ENCODE results near the gene PNPLA6.

Gene PNPLA6

DNA sequence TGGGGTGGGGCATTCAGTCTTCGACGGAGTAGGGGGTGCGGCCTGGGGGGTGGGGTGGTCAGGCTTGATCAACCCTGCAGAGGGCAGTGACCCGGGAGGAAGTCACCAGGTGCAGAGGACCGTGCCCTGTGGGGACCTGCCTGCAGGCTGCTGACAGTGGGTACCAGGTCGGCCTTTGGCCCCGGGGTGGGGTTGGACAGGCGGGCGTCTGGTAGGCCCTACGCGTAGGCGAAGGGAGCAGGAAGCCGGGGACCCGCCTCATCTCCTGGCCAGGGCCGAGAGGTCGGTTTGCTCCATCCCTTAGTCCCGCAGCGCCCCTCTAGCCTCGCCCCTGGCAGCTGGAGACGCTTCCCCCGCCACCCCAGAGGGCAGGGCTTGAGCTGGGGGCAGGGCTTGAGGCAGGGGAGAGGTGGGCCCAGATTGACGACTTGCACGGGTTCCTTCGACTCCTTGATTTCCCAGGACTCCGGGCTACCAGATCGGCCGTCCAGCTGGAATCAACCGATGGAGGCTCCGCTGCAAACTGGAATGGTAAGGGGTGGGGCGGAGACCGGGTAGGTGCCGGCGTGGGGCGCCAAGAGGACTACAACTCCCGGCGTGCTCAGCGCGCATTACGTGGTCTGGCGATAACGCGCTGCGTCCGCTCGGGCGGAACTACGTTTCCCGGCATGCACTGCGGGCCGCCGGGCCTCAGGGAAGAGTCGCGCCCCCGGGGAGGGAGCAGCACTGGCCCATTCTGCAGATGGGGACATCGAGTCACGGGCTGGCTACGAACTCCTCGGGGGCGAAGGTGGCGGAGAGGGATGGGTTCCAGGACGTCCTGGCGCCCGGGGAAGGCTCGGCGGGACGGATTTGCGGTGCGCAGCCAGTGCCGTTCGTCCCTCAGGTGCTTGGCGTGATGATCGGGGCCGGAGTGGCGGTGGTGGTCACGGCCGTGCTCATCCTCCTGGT lies at the start of gene PNPLA6:
Gene PNPLA6 (plus strand): TSS at position 671 of the 951 bp plus-strand sequence. CDS start 72 bp downstream, at position 743.
- in situ Hi-C loops (cut with MboI; ENCODE audit: low sequenced_read_pairs) = no loop called here

DNA sequence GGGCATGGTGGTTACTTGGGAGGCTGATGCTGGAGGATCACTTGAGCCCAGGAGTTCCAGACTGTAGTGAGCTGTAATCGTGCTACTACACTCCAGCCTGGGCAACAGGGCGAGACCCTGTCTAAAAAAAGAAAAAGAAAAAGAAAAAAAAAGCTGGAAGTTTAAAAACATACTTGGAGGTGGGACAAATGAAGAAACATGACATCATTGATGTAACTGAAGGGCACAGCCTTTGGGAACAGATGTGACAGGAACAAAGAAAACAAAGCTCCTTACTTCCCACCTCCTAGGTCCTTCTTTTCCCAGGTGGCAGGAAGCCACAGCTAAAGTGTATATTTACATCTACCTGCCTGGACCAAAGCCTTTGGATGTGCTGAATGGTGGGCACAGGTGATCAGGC lies 48.6 kb upstream of the PNPLA6 start:
- in situ Hi-C loops (cut with MboI; ENCODE audit: low sequenced_read_pairs) = no loop called here

DNA sequence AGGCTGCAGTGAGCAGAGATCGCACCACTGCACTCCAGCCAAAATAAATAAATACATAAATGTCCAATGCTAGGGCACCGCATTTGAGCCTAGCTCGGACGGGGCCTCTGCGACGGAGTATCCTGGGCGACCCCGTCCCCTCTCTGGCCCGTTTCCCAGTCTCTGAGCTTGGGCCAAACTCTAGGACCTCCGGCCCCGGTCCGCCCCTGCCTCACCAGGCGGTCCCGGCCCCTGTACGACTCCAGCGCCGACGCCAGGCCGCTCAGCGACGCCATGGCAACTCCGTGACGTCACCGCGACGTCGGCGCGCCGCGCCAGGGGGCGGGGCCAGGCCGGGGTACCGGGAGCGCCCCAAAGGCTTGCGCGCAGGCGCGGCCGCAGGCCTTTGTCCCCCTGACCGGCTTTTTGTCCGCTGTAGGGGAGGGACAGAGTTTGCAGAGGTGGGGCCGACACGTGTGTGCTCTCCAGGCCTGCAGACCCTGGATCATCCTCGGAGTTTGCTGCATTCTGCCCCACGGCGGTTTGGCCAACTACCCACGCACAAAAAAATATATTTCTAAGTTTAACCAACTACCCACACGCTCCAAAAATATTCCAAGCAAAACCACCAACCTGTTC lies 46.7 kb upstream of the PNPLA6 start, which contains the start of gene PEX11G:
Gene PEX11G (minus strand): TSS at position 300 of the 618 bp plus-strand sequence. CDS start 25 bp downstream, at position 275.
- in situ Hi-C loops (cut with MboI; ENCODE audit: low sequenced_read_pairs) = no loop called here

DNA sequence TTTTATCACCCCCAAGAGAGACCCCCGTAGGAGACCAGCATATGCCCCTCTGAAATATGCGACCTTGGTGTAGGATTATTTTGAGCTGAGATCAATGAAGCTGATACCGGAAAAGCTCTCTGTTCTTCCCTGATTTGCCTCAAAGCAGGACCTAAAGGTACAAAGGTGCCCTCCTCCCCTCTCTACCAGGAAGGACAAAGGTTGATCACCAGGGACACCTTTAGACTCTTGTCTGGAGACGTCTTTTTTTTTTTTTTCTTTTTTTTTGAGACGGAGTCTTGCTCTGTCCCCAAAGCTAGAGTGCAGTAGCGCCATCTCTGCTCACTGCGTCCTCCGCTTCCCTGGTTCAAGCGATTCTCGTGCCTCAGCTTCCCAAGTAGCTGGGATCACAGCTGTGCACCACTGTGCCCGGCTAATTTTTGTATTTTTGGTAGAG lies 45.9 kb upstream of the PNPLA6 start:
- in situ Hi-C loops (cut with MboI; ENCODE audit: low sequenced_read_pairs) = no loop called here

DNA sequence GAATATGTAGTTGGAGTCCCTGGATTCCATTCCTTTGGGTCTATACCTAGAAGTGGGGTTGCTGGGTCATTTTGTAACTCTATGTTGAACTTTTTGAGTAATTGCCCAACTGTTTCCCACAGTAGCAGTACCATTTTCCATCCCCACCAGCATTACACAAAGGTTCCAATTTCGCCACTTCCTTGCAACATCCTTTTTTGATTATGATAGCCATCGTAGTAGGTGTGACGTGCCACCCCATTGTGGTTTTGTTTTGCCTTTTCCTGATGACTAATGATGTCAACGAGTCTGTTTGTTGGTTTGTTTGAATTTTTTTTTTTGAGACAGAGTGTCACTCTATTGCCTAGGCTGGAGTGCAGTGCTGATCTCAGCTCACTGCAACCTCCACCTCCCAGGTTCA lies 43.4 kb upstream of the PNPLA6 start:
- in situ Hi-C loops (cut with MboI; ENCODE audit: low sequenced_read_pairs) = no loop called here

DNA sequence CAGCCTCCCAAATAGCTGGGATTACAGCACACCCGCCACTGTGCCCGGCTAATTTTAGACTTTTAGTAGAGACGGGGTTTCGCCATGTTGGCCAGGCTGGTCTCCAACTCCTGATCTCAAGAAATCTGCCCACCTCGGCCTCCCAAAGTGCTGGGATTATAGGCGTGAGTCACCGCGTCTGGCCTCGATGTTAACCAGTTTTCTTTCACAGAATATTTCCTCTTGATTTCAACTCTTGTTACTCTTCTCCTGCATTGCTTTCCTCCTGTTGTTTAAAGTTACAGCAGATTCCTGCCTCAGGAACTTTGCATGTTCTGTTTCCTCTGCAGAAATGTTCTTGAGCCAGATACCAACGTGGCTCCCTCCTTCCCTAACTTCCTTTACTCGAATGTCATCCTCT lies 43.0 kb upstream of the PNPLA6 start:
- in situ Hi-C loops (cut with MboI; ENCODE audit: low sequenced_read_pairs) = no loop called here

DNA sequence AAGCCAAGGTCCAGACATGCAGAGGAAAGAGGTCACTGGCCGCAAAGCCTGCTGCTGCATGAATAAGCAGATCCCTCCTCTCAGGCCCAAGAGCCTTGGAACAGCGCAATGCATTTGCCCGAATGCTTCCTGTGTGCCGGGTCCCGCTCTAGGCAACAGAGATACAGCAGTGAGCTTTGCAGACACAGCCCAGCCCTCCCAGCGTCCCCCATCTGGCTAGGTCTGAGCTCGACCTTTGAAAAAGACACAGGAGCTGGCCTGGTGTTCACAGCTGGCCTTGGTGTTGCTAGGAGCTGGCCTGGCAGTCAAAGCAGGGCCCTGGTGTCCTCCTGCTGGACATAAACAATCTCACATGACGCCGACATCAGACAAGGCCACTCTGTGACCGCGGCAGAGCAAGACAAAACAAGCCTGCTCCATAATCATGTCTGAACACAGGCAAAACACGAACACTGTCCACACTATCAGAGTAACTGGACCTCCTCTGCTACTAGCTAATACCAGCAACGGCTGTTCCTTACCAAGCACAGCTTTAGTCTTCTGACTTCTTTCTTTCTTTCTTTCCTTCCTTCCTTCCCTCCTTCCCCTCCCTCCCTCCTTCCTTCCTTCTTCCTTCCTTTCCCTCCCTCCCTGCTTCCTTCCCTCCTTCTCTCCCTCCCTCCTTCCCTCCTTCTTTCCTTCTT lies 41.0 kb upstream of the PNPLA6 start:
- in situ Hi-C loops (cut with MboI; ENCODE audit: low sequenced_read_pairs) = no loop called here

DNA sequence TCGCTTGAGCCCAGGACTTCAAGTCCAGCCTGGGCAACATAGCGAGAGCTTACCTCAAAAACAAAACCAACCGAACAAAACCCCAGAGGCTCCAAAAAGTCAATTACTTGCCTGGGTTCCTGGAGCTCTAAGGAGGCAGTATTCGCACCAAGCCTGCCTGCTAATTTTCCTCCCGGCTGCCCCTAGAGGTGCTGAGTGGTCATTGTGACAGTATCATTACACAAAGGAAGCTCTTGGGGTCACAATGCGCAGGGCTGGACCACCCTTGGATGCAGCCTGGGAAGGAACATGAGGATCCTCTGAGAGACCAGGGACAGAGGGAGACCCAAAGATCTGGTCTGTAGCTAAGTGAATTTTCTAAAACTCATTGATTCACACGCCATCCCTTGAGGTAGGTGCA lies 38.2 kb upstream of the PNPLA6 start:
- in situ Hi-C loops (cut with MboI; ENCODE audit: low sequenced_read_pairs) = no loop called here

DNA sequence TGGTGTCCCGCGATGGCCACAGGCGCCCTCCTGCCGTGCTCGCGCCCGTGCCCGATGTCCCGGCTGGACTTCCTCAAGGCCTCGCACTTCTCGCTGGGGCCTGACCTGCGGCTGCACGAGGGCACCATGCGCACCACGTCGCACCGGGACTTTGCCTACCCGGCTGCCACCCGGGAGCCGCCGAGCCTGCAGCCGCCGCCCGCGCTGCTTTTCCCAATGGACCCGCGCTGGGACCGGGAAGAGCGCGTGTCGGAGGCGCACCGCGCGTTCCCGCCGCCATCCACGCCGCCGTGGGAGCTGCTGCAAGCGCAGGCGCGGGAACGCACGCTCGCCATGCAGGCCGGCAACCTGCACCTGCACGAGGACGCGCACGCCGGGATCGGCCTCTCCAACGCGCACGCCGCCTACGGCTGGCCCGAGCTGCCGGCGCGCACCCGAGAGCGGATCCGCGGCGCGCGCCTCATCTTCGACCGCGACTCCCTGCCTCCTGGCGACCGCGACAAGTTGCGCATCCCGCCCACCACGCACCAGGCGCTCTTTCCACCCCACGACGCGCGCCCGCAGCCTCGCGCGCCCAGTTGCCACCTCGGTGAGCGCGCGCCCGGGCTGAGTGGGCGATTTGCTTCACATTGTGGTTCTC lies 34.6 kb upstream of the PNPLA6 start:
- in situ Hi-C loops (cut with MboI; ENCODE audit: low sequenced_read_pairs) = no loop called here

DNA sequence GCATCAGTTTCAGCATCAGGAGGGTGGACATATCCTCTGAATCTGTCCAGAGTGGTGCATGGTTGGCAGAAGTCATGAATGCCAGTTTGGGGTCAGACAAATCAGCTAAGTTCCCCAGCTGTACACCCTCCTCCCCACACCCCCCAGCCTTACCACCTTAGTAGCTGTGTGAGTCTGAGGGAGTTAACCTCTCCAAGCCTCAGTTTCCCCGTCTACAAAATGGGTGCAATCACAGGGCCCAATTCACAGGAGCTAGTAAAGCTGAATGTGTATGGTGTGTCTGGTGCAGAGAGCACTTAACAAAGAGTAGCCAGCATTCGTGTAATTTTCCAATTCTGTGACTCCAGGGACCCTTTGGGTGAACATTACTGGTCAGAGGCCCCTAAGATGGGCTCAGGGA lies 33.0 kb upstream of the PNPLA6 start:
- in situ Hi-C loops (cut with MboI; ENCODE audit: low sequenced_read_pairs) = no loop called here

DNA sequence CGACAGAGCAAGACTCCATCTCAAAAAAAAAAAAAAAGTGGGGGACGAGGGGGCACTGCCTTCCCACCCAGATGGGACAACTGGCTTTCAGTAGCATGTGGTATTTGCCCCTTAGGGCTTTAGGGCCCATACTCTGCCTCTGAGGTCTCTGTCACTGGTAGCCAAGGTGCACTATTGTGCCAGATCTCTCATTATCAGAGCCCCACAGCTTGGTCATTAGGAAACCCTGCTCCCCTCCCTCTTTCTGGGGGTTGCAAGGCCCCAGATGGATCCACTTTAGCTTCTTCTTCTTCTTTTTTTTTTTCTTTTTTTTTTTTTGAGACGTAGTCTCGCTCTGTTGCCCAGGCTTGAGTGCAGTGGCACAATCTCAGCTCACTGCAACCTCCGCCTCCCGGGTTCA lies 30.8 kb upstream of the PNPLA6 start:
- in situ Hi-C loops (cut with MboI; ENCODE audit: low sequenced_read_pairs) = no loop called here

DNA sequence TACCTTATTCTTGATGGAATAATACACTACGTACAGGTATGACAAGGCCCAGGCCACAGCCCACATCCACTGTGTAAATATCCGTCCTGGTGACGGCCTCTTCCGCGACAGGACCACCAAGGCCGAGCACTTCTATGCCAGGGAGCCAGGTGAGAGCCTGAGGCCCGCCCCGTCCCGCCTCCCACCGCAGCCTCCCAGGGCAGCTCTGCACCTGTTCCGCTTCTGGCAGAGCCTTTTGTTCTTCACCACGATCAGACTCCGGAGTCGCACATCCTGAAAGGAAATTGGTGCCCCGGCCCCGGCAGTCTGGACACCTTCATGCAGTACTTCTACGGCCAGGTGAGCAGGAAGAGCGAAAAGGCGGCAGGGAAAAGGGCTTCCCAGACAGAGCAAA lies 30.2 kb upstream of the PNPLA6 start:
- in situ Hi-C loops (cut with MboI; ENCODE audit: low sequenced_read_pairs) = no loop called here

DNA sequence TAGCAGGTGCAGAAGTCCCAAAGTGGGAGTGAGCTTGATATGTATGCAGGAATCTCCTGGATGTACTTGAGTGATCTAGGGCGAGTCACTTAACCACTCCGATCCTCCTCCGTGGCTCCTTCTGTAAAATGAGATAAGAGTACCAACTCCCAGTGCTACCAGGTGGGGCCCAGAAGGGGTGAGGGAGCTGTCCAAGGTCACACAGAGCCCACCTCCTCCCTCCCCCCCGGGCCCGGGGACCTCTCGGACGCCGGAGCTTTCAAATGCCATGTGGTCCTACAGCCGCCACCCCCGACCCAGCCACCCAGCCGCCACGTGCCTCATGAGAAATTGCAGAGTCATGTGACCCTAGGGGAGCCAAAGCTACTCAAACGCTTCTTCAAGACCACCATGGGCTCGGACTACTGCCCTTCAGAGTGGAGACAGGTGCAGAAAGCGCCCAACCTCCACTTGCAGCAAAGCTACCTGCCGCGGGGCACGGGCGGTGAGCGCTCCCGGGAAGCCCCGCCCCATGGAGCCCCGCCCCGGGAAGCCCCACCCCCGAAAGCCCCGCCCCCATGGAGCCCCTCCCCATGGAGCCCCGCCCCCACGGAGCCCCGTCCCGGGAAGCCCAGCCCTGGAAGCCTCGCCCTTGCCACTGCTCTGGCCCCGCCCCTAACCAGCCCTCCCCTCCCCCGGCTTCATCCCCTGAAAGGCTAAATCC lies 29.7 kb upstream of the PNPLA6 start:
- in situ Hi-C loops (cut with MboI; ENCODE audit: low sequenced_read_pairs) = no loop called here

DNA sequence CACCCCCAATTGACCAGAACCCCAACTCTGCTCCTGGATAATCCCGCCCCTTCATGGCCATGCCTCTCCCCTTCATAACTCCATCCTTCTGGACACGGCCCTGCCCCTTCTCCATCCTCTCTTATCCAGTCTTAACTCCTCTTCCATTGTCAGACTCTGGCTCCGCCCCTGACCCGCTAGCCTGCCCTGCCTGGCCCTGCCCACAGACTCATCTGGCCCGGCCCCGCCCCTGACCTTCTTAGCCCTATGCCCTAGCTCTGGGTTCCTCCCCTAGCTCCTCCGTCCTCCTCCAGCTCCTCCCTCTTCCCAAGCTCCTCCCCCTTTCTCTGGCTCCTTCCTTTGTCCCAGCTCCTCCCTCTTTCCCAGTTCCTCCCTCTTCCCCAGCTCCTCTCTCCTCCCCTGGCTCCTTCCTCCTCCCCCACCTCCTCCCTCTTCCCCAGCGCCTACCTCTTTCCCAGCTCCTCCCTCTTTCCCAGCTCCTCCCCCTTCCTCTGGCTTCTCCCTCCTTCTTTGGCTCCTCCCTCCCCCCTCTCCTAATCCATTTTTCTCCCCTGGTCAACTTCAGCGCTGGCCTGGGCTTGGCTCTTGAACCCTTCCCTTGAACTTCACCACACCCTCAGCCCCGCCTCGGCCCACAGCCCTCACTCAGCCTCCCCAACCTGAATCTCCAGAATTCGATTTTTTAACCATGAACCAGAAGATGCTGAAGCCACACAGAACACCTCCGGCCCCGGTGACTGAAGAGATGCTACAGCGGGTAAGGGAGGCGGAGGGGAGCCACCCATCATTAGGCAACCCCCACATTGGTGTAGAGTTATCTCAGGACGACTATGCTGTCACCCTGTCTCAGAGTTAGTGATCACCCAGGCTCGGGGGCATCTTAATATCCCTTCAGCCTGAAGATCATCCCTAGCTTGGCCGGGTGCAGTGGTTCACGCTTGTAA lies 28.9 kb upstream of the PNPLA6 start:
- in situ Hi-C loops (cut with MboI; ENCODE audit: low sequenced_read_pairs) = no loop called here

DNA sequence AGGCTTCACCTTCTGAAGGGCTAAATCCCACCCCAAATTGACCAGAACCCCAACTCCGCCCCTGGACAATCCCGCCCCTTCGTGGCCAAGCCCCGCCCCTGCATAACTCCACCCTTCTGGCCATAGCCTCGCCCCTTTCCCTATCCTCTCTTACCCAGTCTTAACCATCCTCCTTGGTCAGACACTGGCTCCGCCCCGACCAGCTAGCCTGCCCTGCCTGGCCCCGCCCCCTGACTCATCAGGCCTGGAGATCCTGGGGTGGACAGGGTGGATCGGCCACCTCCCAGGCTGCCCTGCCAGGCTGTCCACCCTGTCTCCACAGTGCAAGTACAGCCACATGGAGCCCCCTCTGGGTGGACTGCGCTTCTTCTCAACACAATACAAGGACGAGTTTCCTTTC lies 27.6 kb upstream of the PNPLA6 start:
- in situ Hi-C loops (cut with MboI; ENCODE audit: low sequenced_read_pairs) = no loop called here

DNA sequence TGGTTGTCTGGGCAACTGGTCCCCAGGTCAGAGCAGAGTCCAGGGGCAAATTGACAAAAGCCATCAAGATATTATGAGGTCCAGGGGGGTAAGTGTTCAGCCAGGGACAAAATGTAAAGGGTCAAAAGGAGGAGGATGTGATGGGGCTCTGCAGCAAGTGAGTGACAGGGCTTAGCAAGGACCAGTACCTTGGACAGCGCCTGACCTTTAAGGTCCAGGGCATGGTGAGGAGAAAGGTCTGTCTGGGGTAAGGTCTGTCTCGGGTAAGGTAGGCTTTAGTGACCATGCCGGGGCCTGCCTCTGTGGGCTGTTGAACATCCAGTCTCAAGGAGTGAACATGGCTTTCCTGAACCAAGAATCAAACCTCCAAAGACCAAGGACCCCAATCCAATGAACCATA lies 25.9 kb upstream of the PNPLA6 start:
- in situ Hi-C loops (cut with MboI; ENCODE audit: low sequenced_read_pairs) = no loop called here

DNA sequence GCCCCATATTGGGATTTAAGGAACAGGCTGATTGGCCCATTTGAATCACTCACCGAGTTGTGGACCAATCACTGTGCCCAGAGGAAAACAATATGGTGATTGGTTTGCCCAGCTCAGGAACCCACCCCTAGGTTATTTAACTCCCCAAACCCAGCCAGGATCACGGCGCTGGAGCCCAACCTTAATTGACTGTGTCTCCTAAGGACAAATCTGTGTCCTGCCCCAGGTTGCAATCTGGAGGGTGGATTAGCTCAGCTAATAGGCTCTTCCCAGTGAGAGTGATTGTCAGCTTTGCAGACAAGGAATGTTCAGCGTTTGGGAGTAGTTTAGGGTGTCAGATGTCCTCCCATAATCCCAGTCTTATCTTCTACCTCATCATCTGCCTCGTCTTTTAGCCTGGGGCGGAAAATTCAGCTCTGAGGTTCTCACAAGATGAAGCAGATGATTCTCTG lies 23.1 kb upstream of the PNPLA6 start:
- in situ Hi-C loops (cut with MboI; ENCODE audit: low sequenced_read_pairs) = no loop called here

DNA sequence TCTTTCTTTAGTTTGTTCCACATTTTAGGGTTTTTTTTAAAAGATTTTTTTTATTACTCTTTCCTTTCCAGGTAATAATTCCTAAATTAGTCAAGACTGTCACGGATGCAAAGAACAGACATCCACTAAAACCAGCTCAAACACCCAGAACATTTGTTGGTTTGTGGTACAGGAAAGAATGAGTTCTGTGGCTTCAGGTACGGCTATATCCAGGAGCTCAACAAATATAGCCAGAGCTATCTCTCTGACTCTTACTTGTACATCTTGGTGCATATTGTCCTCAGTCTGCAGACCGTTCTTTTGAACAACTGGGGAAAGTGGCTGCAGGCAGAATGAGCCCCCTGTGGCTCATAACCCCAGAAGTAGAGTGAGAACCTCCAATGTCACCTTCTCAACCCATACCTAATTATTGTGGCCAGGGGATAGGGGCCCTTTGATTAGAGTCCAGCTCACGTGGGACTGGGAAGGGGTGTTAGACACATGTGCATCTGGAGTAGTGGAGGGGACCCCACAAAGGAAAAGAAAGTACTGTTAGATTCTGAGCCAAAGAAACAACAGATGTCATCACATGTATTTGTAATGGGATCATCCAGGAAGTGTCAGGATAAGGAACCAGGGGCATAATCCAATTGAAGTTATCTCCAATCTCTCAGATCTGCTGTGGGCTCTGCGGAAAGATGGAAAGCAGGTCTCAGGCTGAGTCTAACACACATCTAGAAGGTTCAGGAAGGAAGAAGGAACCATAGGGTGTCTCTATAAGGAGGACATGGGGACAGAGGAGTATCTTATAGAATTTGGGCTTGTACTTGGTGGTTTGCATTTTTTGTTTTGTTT lies 21.5 kb upstream of the PNPLA6 start:
- in situ Hi-C loops (cut with MboI; ENCODE audit: low sequenced_read_pairs) = no loop called here
